NCI-H524 (cell line): ENCODE data around the gene ASTN2.

Experiments used
- DNase-seq, 2 experiments: peaks; one replicate each; lab custom pipeline; 2025; lab: John Stamatoyannopoulos, UW

Gene ASTN2

GRCh38 chr9:116815835-116816234, 599.0 kb downstream of the ASTN2 start:
- no peak for DNase-seq

GRCh38 chr9:116813031-116813300, 601.9 kb downstream of the ASTN2 start:
- DNase-seq, result no peak

GRCh38 chr9:116812231-116813030, 602.4 kb downstream of the ASTN2 start:
- peak in 1 of 2 experiments; percentile 61 for DNase-seq

GRCh38 chr9:116809656-116810055, 605.2 kb downstream of the ASTN2 start:
- no peak for DNase-seq

- no peak for DNase-seq
Measured at GRCh38 chr9:116806075-116806474, 608.8 kb downstream of the ASTN2 start.

GRCh38 chr9:116800885-116801284, 614.0 kb downstream of the ASTN2 start:
- DNase-seq, result peak; percentile 88 to 97

- DNase-seq, result no peak
Measured at GRCh38 chr9:116800074-116800473, 614.8 kb downstream of the ASTN2 start.

- no peak for DNase-seq
Measured at GRCh38 chr9:116798521-116798920, 616.3 kb downstream of the ASTN2 start.

- no peak for DNase-seq
Measured at GRCh38 chr9:116797276-116797675, 617.6 kb downstream of the ASTN2 start.

GRCh38 chr9:116796669-116797068, 618.2 kb downstream of the ASTN2 start:
- DNase-seq, result no peak

GRCh38 chr9:116795821-116796220, 619.0 kb downstream of the ASTN2 start:
- no peak for DNase-seq

- peak; percentile 69 to 86 for DNase-seq
Measured at GRCh38 chr9:116792271-116792670, 622.6 kb downstream of the ASTN2 start.

GRCh38 chr9:116791326-116791725, 623.5 kb downstream of the ASTN2 start:
- peak in 1 of 2 experiments; percentile 9 for DNase-seq

- DNase-seq, result no peak
Measured at GRCh38 chr9:116789081-116789480, 625.8 kb downstream of the ASTN2 start.

GRCh38 chr9:116786737-116787136, 628.1 kb downstream of the ASTN2 start:
- DNase-seq, result no peak

GRCh38 chr9:116777116-116777515, 637.7 kb downstream of the ASTN2 start:
- no peak for DNase-seq

- peak in 1 of 2 experiments; percentile 42 for DNase-seq
Measured at GRCh38 chr9:116774421-116775180, 640.3 kb downstream of the ASTN2 start.

- DNase-seq, result peak in 1 of 2 experiments; percentile 25
Measured at GRCh38 chr9:116767219-116767618, 647.6 kb downstream of the ASTN2 start.

GRCh38 chr9:116765011-116765410, 649.8 kb downstream of the ASTN2 start:
- no peak for DNase-seq

GRCh38 chr9:116763770-116764169, 651.1 kb downstream of the ASTN2 start:
- no peak for DNase-seq

- no peak for DNase-seq
Measured at GRCh38 chr9:116760636-116761035, 654.2 kb downstream of the ASTN2 start.

- DNase-seq, result peak; percentile 40 to 80
Measured at GRCh38 chr9:116757030-116757429, 657.8 kb downstream of the ASTN2 start.

GRCh38 chr9:116753389-116753788, 661.5 kb downstream of the ASTN2 start:
- DNase-seq, result no peak
